Activated CD4-positive, alpha-beta T cell treated with anti-CD3 and anti-CD28 coated beads, Interleukin-2, amount 50 U/mL, for 24 hours (primary cell): ENCODE measurements around the gene VSIG10L.

Source experiments
- DNase-seq, 2 donors: peaks; one replicate each; pipeline ENCODE4 v3.0.0-alpha.2; 2020; ENCODE audit warnings: low read depth in 1 of 2, low spot score in 1 of 2

The VSIG10L gene

GRCh38 chr19:51365965-51366388, 24.0 kb upstream of the VSIG10L start, which contains the start of gene ETFB:
TSS of gene ETFB (minus strand) at chr19:51366388. CDS start at chr19:51366326, 62 bp downstream.
- no peak for DNase-seq

- DNase-seq = no peak
Observed at GRCh38 chr19:51365211-51365964, 23.4 kb upstream of the VSIG10L start.

- no peak for DNase-seq
Observed at GRCh38 chr19:51364200-51365106, 22.5 kb upstream of the VSIG10L start.

- no peak for DNase-seq
Observed at GRCh38 chr19:51361239-51361638, 19.3 kb upstream of the VSIG10L start.

- no peak for DNase-seq
Observed at GRCh38 chr19:51359294-51359693, 17.4 kb upstream of the VSIG10L start.

- no peak for DNase-seq
Observed at GRCh38 chr19:51357952-51358351, 16.0 kb upstream of the VSIG10L start.

- DNase-seq = no peak
Observed at GRCh38 chr19:51356159-51356801, 14.3 kb upstream of the VSIG10L start.

- DNase-seq = no peak
Observed at GRCh38 chr19:51354742-51355148, 12.8 kb upstream of the VSIG10L start.

- no peak for DNase-seq
Observed at GRCh38 chr19:51354103-51354741, 12.3 kb upstream of the VSIG10L start.

GRCh38 chr19:51352783-51353360, 10.9 kb upstream of the VSIG10L start:
- no peak for DNase-seq

- DNase-seq = no peak
Observed at GRCh38 chr19:51351266-51351990, 9.5 kb upstream of the VSIG10L start.

GRCh38 chr19:51347209-51347928, 5.4 kb upstream of the VSIG10L start:
- no peak for DNase-seq

- DNase-seq = no peak
Observed at GRCh38 chr19:51346742-51347141, 4.8 kb upstream of the VSIG10L start.

- DNase-seq = no peak
Observed at GRCh38 chr19:51345076-51345620, 3.2 kb upstream of the VSIG10L start.

GRCh38 chr19:51342631-51343569, 961 bp upstream of the VSIG10L start:
- no peak for DNase-seq

GRCh38 chr19:51341066-51341465, 873 bp downstream of the VSIG10L start:
- DNase-seq = no peak

- DNase-seq = peak; percentile 93 to 95
Observed at GRCh38 chr19:51339687-51340656, 2.0 kb downstream of the VSIG10L start.
